Measurements from ENCODE around the gene ARHGAP42. TPM values are rescaled to one million over a fixed set of nuclear protein-coding genes. Genes with fewer than 3 reads are reported as not detected.
"Not testable (repeated sequence)": the region's sequence is repeated elsewhere in the genome, so short reads cannot be mapped to it uniquely, and the experiment has no call there.

The ARHGAP42 gene
- total RNA-seq, 4 donors from 2014 or later, result 21.8 to 55.7 (median 35.9) TPM

DNA sequence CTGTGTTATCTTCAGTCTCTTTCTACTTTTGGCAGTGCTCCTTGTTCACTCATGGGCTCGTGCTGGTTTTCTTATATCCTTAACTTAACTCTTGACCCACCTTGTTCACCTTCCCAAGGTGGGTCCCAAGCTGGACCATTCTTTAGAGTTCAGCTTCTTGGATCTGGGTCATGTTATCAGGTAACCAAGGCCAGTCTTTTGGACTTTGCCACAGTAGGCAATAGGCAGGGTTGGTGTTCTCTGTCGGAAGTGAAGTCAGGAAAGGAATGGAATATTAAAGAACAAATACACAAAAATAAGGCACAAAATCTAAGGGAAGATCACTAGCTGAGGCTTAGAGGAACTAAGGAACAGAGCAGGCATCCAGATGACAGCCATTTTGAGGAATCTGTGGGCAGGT, 202.7 kb downstream of the ARHGAP42 start:
- no peak for DNase-seq
- 84 to 94% methylated on average over 2 of the region's 2 CpGs for WGBS, 2 donors
- TF ChIP-seq POLR2A (IDR thresholded peaks at IDR 0.05), result no peak
- TF ChIP-seq, protein P1, sequence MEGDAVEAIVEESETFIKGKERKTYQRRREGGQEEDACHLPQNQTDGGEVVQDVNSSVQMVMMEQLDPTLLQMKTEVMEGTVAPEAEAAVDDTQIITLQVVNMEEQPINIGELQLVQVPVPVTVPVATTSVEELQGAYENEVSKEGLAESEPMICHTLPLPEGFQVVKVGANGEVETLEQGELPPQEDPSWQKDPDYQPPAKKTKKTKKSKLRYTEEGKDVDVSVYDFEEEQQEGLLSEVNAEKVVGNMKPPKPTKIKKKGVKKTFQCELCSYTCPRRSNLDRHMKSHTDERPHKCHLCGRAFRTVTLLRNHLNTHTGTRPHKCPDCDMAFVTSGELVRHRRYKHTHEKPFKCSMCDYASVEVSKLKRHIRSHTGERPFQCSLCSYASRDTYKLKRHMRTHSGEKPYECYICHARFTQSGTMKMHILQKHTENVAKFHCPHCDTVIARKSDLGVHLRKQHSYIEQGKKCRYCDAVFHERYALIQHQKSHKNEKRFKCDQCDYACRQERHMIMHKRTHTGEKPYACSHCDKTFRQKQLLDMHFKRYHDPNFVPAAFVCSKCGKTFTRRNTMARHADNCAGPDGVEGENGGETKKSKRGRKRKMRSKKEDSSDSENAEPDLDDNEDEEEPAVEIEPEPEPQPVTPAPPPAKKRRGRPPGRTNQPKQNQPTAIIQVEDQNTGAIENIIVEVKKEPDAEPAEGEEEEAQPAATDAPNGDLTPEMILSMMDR (IDR thresholded peaks at IDR 0.05), result no peak
- Histone ChIP-seq H3K36me3 (no peaks in the 10 kb centered on the region), H3K27ac (no peak overlapping the region), H3K4me3 (replicated peaks in 1 of 3) (no peak overlapping the region), H3K27me3 (no peaks in the 10 kb centered on the region), H3K9me3 (no peaks in the 10 kb centered on the region), H3K4me1 (no peaks in the 10 kb centered on the region)
- intact Hi-C loops (cut with DNase I), result no loop called here

DNA sequence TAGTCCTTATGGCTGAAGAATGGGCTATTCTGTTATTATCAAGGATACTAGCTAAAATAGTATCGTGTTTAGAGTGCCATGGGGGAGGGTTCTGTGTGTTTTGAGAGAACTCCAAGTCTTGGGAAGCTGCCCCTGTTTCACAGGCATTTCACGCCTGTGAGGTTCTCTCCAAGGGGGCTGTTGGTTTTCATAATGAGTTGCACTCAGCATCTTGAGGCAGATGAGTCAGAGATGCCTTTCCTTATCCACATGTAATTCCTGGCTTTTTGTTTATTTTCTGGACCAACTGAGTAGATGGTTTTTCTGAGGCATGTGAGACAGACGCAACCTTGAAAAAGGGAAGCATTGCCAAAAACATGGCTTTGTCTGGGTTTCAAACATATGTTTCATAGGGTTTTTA, 203.7 kb downstream of the ARHGAP42 start:
- intact Hi-C loops (cut with DNase I), result no loop called here
- 71 to 83% methylated on average over 3 of the region's 3 CpGs for WGBS, 2 donors
- no peak overlapping the region for H3K27ac ChIP-seq

GRCh38 chr11:100892886-100893285, 205.8 kb downstream of the ARHGAP42 start:
- TF ChIP-seq, protein P1 (IDR thresholded peaks at IDR 0.05), result no peak
- TF ChIP-seq POLR2A (IDR thresholded peaks at IDR 0.05), result no peak
- Histone ChIP-seq H3K4me3 (replicated peaks in 1 of 3) (no peak overlapping the region), H3K36me3 (no peaks in the 10 kb centered on the region), H3K27me3 (no peaks in the 10 kb centered on the region), H3K27ac (no peak overlapping the region), H3K9me3 (no peaks in the 10 kb centered on the region), H3K4me1 (no peaks in the 10 kb centered on the region)
- DNase-seq, result no peak
- 92 to 97% methylated on average over 1 of the region's 1 CpG for WGBS, 2 donors
- intact Hi-C loops (cut with DNase I), result no loop called here

More for the DNA sequence above, 203.7 kb downstream of the ARHGAP42 start:
- no peaks in the 10 kb centered on the region for H3K27me3 ChIP-seq
- no peak for DNase-seq
- H3K4me3 ChIP-seq (replicated peaks in 1 of 3), result no peak overlapping the region
- no peaks in the 10 kb centered on the region for H3K4me1 ChIP-seq
- no peaks in the 10 kb centered on the region for H3K9me3 ChIP-seq
- TF ChIP-seq POLR2A (IDR thresholded peaks at IDR 0.05), result no peak
- TF ChIP-seq, protein P1 (IDR thresholded peaks at IDR 0.05), result no peak
- no peaks in the 10 kb centered on the region for H3K36me3 ChIP-seq

- intact Hi-C loops (cut with DNase I), result no loop called here
- H3K4me3 ChIP-seq (replicated peaks in 1 of 3), result no peak overlapping the region
- whole genome bisulfite sequencing, 2 donors, result 97 to 98% methylated on average over 1 of the region's 1 CpG
- no peak overlapping the region for H3K27ac ChIP-seq
- no peak for TF ChIP-seq POLR2A (IDR thresholded peaks at IDR 0.05)
- TF ChIP-seq, protein P1 (IDR thresholded peaks at IDR 0.05), result no peak
- H3K9me3 ChIP-seq, result no peaks in the 10 kb centered on the region
- no peaks in the 10 kb centered on the region for H3K4me1 ChIP-seq
- no peaks in the 10 kb centered on the region for H3K36me3 ChIP-seq
- no peaks in the 10 kb centered on the region for H3K27me3 ChIP-seq
- DNase-seq, result no peak
These were observed 208.4 kb downstream of the ARHGAP42 start for GRCh38 chr11:100895449-100895848.

- H3K4me1 ChIP-seq; H3K27ac ChIP-seq; H3K9me3 ChIP-seq; DNase-seq; H3K27me3 ChIP-seq; intact Hi-C loops (cut with DNase I); H3K4me3 ChIP-seq (replicated peaks in 1 of 3); H3K36me3 ChIP-seq: not testable (repeated sequence)
- 100% methylated on average over 1 of the region's 1 CpG for WGBS, 2 donors
These were observed 208.9 kb downstream of the ARHGAP42 start for GRCh38 chr11:100895976-100896375.

DNA sequence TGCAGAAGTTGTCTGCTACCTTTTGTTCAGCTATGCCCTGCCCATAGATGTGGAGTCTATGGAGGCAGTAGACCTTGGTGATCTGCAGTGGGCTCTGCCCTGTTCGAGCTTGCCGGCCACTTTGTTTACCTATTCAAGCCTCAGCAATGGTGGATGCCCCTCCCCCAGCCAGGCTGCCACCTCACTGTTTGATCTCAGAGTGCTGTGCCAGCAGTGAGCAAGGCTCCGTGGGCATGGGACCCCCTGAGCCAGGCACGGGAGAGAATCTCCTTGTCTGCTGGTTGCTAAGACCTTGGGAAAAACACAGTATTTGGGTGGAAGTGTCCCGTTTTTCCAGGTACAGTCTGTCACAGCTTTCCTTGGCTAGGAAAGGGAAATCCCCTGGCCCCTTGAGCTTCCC, 214.4 kb downstream of the ARHGAP42 start:
- H3K27ac ChIP-seq; DNase-seq; H3K27me3 ChIP-seq; H3K9me3 ChIP-seq; H3K4me3 ChIP-seq (replicated peaks in 1 of 3); H3K36me3 ChIP-seq; intact Hi-C loops (cut with DNase I); H3K4me1 ChIP-seq: not testable (repeated sequence)
- 83 to 89% methylated on average over 1 to 2 of the region's 5 CpGs for WGBS, 2 donors
